Adrenal gland (tissue), 12 donors: ENCODE measurements around the gene ARID5B. TPM values are rescaled to one million over a fixed set of nuclear protein-coding genes. Genes with fewer than 3 reads are reported as not detected.
A peak's percentile ranks its signal among the peaks of the same experiment; 100 is the strongest.
"Not testable (repeated sequence)": the region's sequence is repeated elsewhere in the genome, so short reads cannot be mapped to it uniquely, and the experiment has no call there.

Source experiments
- DNase-seq, 7 donors: peaks; one replicate each; pipeline ENCODE4 v3.0.0-alpha.2; 2019 to 2020
- H3K27ac ChIP-seq, 5 donors: fragments of 200-600 bp; sonication (generic) in 4 of 5; 1 replicate in 3 of 5; 2 replicates in 2 of 5; pipeline versions ENCODE4 v1.5.1 to v1.8.0; 2016 to 2020; ENCODE audit warnings: mild to moderate bottlenecking in 1 of 5
- H3K27me3 ChIP-seq: fragments of 200-600 bp; 2 replicates; pipeline ENCODE4 v1.8.0; 2021
- H3K36me3 ChIP-seq, 2 donors: fragments of 200-600 bp; replicated peaks in 1 of 2; 1 replicate in 1 of 2; 2 replicates in 1 of 2; pipeline versions ENCODE4 v1.5.1 to v1.8.0; 2018 to 2022
- H3K4me1 ChIP-seq, 2 donors: fragments of 200-600 bp; replicated peaks in 1 of 2; 1 replicate in 1 of 2; 2 replicates in 1 of 2; pipeline versions ENCODE4 v1.5.1 to v1.8.0; 2018 to 2021
- H3K4me3 ChIP-seq, 4 donors: fragments of 200-600 bp; sonication (generic) in 3 of 4; one replicate each; pipeline ENCODE4 v1.5.1; 2016 to 2018
- H3K9me3 ChIP-seq, 3 donors: fragments of 200-600 bp; sonication (generic) in 1 of 3; replicated peaks in 1 of 3; 1 replicate in 2 of 3; 2 replicates in 1 of 3; pipeline versions ENCODE4 v1.5.1 to v1.8.0; 2016 to 2021
- POLR2A ChIP-seq, 2 donors: fragments of 450-650 bp; IDR thresholded peaks; one replicate each; pipeline ENCODE4 v1.6.1; 2017; ENCODE audit warnings: antibody characterized with exemption in 2 of 2, mild to moderate bottlenecking in 2 of 2, moderate library complexity in 1 of 2
- WGBS, 4 donors: extraction: QIAGEN DNeasy Blood & Tissue Kit in 2 of 4; methylation state at CpG; one replicate each; pipeline versions ENCODE4 v1.1.5 to v1.1.7; 2013 to 2017; 5-methylcytosine and 5-hydroxymethylcytosine counted together
- intact Hi-C, 2 donors: fragments of 100-400 bp; cut with DNase I; formaldehyde crosslinking; loops; one replicate each; pipeline versions ENCODE4 v1.14.1 to v1.15.0; 2022 to 2023
- polyA plus RNA-seq, 3 donors: library from polyadenylated mRNA; stranded (reverse); fragments of 200-250 nt in 2 of 3; fragments of 350-450 nt in 1 of 3; fragmentation: Illumina TruSeq in 1 of 3; extraction: RNeasy Lipid Tissue Mini Kit (QIAGEN cat#74804) in 1 of 3; gene quantifications; one replicate each; pipeline ENCODE4 v1.2.3, GENCODE V29; 2013 to 2014
- total RNA-seq, 9 donors: library from RNA; depleted of rRNA in 4 of 9; stranded (reverse); fragments of >200 nt in 4 of 9; fragments of 120-200 nt in 1 of 9; fragmentation: NEBNext Ultra II Directional in 1 of 9; extraction: Animal tissue kit (Norgen Biotek cat#: 25700) in 1 of 9; gene quantifications; one replicate each; pipeline versions ENCODE4 v1.1.0 to v1.2.4, GENCODE V29; 2013 to 2023
- TF ChIP-seq, protein P1 (sequence below), 6 experiments: fragments of 450-650 bp in 4 of 6; fragments of 200-600 bp in 2 of 6; sonication (generic) in 1 of 6; IDR thresholded peaks; 1 replicate in 5 of 6; 2 replicates in 1 of 6; pipeline versions ENCODE4 v1.5.1 to v1.8.0; 2016 to 2021; ENCODE audit warnings: antibody characterized with exemption in 6 of 6, mild to moderate bottlenecking in 2 of 6, moderate library complexity in 1 of 6
- donor health status: healthy with polysubstance abuse.
- donor health status: Bipolar disorder and iron deficiency.
- donor health status: DM: yes; HTN: yes; CAD: no.
- donor health status: DM: no; HTN: no; CAD: no.
- donor health status: DM: no; HTN: no; CAD: no.
- donor health status: DM: yes; HTN: yes; CAD: no.

ARID5B gene
- total and polyA plus RNA-seq, 12 donors = 5.7 to 42.4 (median 23.8) TPM

- WGBS, 4 donors = 74 to 92% (median 86%) methylated on average over 2 of the region's 2 CpGs
Measured at GRCh38 chr10:61973169-61973568, 71.7 kb downstream of the ARID5B start.

GRCh38 chr10:61973906-61974305 is 72.4 kb downstream of the ARID5B start:
- TF ChIP-seq, protein P1, sequence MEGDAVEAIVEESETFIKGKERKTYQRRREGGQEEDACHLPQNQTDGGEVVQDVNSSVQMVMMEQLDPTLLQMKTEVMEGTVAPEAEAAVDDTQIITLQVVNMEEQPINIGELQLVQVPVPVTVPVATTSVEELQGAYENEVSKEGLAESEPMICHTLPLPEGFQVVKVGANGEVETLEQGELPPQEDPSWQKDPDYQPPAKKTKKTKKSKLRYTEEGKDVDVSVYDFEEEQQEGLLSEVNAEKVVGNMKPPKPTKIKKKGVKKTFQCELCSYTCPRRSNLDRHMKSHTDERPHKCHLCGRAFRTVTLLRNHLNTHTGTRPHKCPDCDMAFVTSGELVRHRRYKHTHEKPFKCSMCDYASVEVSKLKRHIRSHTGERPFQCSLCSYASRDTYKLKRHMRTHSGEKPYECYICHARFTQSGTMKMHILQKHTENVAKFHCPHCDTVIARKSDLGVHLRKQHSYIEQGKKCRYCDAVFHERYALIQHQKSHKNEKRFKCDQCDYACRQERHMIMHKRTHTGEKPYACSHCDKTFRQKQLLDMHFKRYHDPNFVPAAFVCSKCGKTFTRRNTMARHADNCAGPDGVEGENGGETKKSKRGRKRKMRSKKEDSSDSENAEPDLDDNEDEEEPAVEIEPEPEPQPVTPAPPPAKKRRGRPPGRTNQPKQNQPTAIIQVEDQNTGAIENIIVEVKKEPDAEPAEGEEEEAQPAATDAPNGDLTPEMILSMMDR (IDR thresholded peaks at IDR 0.05) = no peak
- TF ChIP-seq POLR2A (IDR thresholded peaks at IDR 0.05) = no peak
- no peak overlapping the region for H3K4me3 ChIP-seq
- no peaks in the 10 kb centered on the region for H3K27me3 ChIP-seq
- no peaks in the 10 kb centered on the region for H3K9me3 ChIP-seq
- intact Hi-C loops = no loop called here
- DNase-seq = no peak
- H3K36me3 ChIP-seq = no peaks in the 10 kb centered on the region
- H3K4me1 ChIP-seq = peaks cover 18 to 38% of the 10 kb centered on the region in 2 donors
- no peak overlapping the region for H3K27ac ChIP-seq
- 80 to 87% (median 82%) methylated on average over 5 of the region's 5 CpGs for WGBS, 4 donors

More at GRCh38 chr10:61973169-61973568, 71.7 kb downstream of the ARID5B start:
- no peaks in the 10 kb centered on the region for H3K9me3 ChIP-seq
- peaks cover 18 to 38% of the 10 kb centered on the region in 2 donors for H3K4me1 ChIP-seq
- no peaks in the 10 kb centered on the region for H3K36me3 ChIP-seq
- intact Hi-C loops = no loop called here
- DNase-seq = no peak
- H3K27ac ChIP-seq = no peak overlapping the region
- no peaks in the 10 kb centered on the region for H3K27me3 ChIP-seq
- TF ChIP-seq, protein P1 (IDR thresholded peaks at IDR 0.05) = no peak
- TF ChIP-seq POLR2A (IDR thresholded peaks at IDR 0.05) = no peak
- no peak overlapping the region for H3K4me3 ChIP-seq

GRCh38 chr10:61974601-61975390 is 73.3 kb downstream of the ARID5B start:
- H3K9me3 ChIP-seq = no peaks in the 10 kb centered on the region
- no peaks in the 10 kb centered on the region for H3K27me3 ChIP-seq
- no peak overlapping the region for H3K4me3 ChIP-seq
- 51 to 59% (median 55%) methylated on average over 8 of the region's 8 CpGs for WGBS, 4 donors
- no peaks in the 10 kb centered on the region for H3K36me3 ChIP-seq
- peaks cover 18 to 38% of the 10 kb centered on the region in 2 donors for H3K4me1 ChIP-seq
- TF ChIP-seq, protein P1 (IDR thresholded peaks at IDR 0.05) = no peak
- no peak for TF ChIP-seq POLR2A (IDR thresholded peaks at IDR 0.05)
- peak; percentile 27 to 62 (median 54) for DNase-seq
- H3K27ac ChIP-seq = no peak overlapping the region
- intact Hi-C loops = no loop called here

DNA sequence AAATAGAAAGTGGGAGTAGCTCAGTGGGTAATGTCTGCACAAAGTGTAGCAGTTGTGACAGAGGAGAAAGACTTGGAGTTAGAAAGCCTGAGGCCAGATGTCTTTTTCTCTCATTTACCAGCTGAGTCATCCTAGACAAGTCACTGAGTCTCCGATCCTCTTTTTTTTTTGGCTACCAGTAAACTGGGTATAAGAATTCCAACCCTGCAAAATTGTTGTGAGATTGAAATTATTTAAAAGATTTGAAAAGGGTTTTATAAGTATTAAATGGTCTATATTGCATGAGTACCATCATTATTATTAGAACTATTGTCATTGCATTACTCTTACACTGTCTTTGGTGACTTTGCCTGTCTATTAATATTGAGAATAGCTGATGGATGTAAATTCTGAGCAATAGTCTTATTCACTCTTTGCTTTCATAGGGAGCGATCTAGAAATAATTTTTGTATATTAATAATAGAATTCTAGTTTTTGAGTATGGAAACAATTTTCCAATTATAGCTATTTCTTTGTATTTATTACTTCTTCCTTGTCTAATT is 74.0 kb downstream of the ARID5B start:
- H3K4me1 ChIP-seq = peaks cover 15 to 32% of the 10 kb centered on the region in 2 donors
- DNase-seq = no peak
- no peak for TF ChIP-seq POLR2A (IDR thresholded peaks at IDR 0.05)
- TF ChIP-seq, protein P1 (IDR thresholded peaks at IDR 0.05) = no peak
- no peak overlapping the region for H3K4me3 ChIP-seq
- H3K27me3 ChIP-seq = no peaks in the 10 kb centered on the region
- intact Hi-C loops = no loop called here
- 54 to 66% (median 59%) methylated on average over 2 of the region's 2 CpGs for whole genome bisulfite sequencing, 4 donors
- no peaks in the 10 kb centered on the region for H3K9me3 ChIP-seq
- H3K36me3 ChIP-seq = no peaks in the 10 kb centered on the region
- no peak overlapping the region for H3K27ac ChIP-seq

- DNase-seq, H3K4me3 ChIP-seq, intact Hi-C loops, H3K27ac ChIP-seq, H3K27me3 ChIP-seq, H3K36me3 ChIP-seq, H3K9me3 ChIP-seq: not testable (repeated sequence)
- 85 to 100% (median 91%) methylated on average over 3 of the region's 3 CpGs for WGBS, 4 donors
- peaks cover 9 to 22% of the 10 kb centered on the region in 2 donors for H3K4me1 ChIP-seq
Measured at GRCh38 chr10:61976951-61977721, 75.6 kb downstream of the ARID5B start.
